Measurements from ENCODE around the gene ZNF408.
A peak's percentile ranks its signal among the peaks of the same experiment; 100 is the strongest.

The ZNF408 gene

GRCh38 chr11:46676436-46677158, 24.2 kb upstream of the ZNF408 start:
- DNase-seq (ENCODE audit: low spot score) = no peak

GRCh38 chr11:46677169-46677568, 23.7 kb upstream of the ZNF408 start:
- DNase-seq (ENCODE audit: low spot score) = no peak

GRCh38 chr11:46677991-46678740, 22.7 kb upstream of the ZNF408 start:
- DNase-seq (ENCODE audit: low spot score) = peak; percentile 36

GRCh38 chr11:46678741-46679130, 22.1 kb upstream of the ZNF408 start:
- DNase-seq (ENCODE audit: low spot score) = no peak

GRCh38 chr11:46679241-46680163, 21.3 kb upstream of the ZNF408 start:
- DNase-seq (ENCODE audit: low spot score) = no peak

GRCh38 chr11:46680164-46680760, 20.6 kb upstream of the ZNF408 start:
- no peak for DNase-seq (ENCODE audit: low spot score)

- DNase-seq (ENCODE audit: low spot score) = no peak
Measured at GRCh38 chr11:46680815-46681214, 20.0 kb upstream of the ZNF408 start.

GRCh38 chr11:46681814-46682213, 19.0 kb upstream of the ZNF408 start:
- DNase-seq (ENCODE audit: low spot score) = no peak

GRCh38 chr11:46682773-46683752, 17.8 kb upstream of the ZNF408 start:
- DNase-seq (ENCODE audit: low spot score) = no peak

- DNase-seq (ENCODE audit: low spot score) = peak; percentile 83
Measured at GRCh38 chr11:46684367-46684766, 16.5 kb upstream of the ZNF408 start.

GRCh38 chr11:46686886-46687795, 13.7 kb upstream of the ZNF408 start:
- no peak for DNase-seq (ENCODE audit: low spot score)

GRCh38 chr11:46690702-46691101, 10.1 kb upstream of the ZNF408 start:
- DNase-seq (ENCODE audit: low spot score) = no peak

- no peak for DNase-seq (ENCODE audit: low spot score)
Measured at GRCh38 chr11:46692450-46692849, 8.4 kb upstream of the ZNF408 start.

GRCh38 chr11:46693597-46694012, 7.2 kb upstream of the ZNF408 start:
- no peak for DNase-seq (ENCODE audit: low spot score)

- no peak for DNase-seq (ENCODE audit: low spot score)
Measured at GRCh38 chr11:46694072-46694471, 6.8 kb upstream of the ZNF408 start.

GRCh38 chr11:46694607-46695006, 6.2 kb upstream of the ZNF408 start:
- DNase-seq (ENCODE audit: low spot score) = no peak

GRCh38 chr11:46695345-46696211, 5.3 kb upstream of the ZNF408 start:
- DNase-seq (ENCODE audit: low spot score) = no peak

- no peak for DNase-seq (ENCODE audit: low spot score)
Measured at GRCh38 chr11:46696212-46696558, 4.6 kb upstream of the ZNF408 start.

- DNase-seq (ENCODE audit: low spot score) = no peak
Measured at GRCh38 chr11:46697303-46697702, 3.5 kb upstream of the ZNF408 start.

All from cerebellar cortex (tissue), 1 donor.